CD8-positive, alpha-beta memory T cell (primary cell): ENCODE data around the gene GLI1. TPM values are rescaled to one million over a fixed set of nuclear protein-coding genes. Genes with fewer than 3 reads are reported as not detected.
"Not testable (repeated sequence)": the region's sequence is repeated elsewhere in the genome, so short reads cannot be mapped to it uniquely, and the experiment has no call there.

ENCODE experiments used
- CTCF ChIA-PET: fragments of 350-600 bp; sonication (Branson Sonifier 250); formaldehyde crosslinking; loops from one replicate; lab custom pipeline; 2021; ENCODE audit warnings: antibody characterized with exemption; lab: Charles Lee
- POLR2A ChIA-PET: fragments of 350-600 bp; sonication (Branson Sonifier 250); formaldehyde crosslinking; loops from one replicate; lab custom pipeline; 2021; ENCODE audit warnings: antibody characterized with exemption; lab: Charles Lee
- DNase-seq, 5 donors: peaks; one replicate each; pipeline versions ENCODE4 v3.0.0 to v3.0.0-alpha.2; 2020 to 2022; ENCODE audit warnings: mixed read lengths in 1 of 5
- H3K27ac ChIP-seq: one replicate; pipeline ENCODE4 v1.7.0; 2013; ENCODE audit warnings: low read depth, mild to moderate bottlenecking, low read length, moderate library complexity
- H3K27me3 ChIP-seq: 2 replicates; pipeline ENCODE4 v1.7.0; 2013; ENCODE audit warnings: low read length, mild to moderate bottlenecking; ENCODE audit not compliant: insufficient read depth, poor library complexity, severe bottlenecking
- H3K36me3 ChIP-seq: 2 replicates; pipeline ENCODE4 v1.7.0; 2013; ENCODE audit warnings: mild to moderate bottlenecking, low read length, moderate library complexity; ENCODE audit not compliant: insufficient read depth
- H3K4me1 ChIP-seq: 2 replicates; pipeline ENCODE4 v1.7.0; 2013; ENCODE audit warnings: mild to moderate bottlenecking, low read length, moderate library complexity; ENCODE audit not compliant: insufficient read depth
- H3K4me3 ChIP-seq: 2 replicates; pipeline ENCODE4 v1.7.0; 2013; ENCODE audit warnings: mild to moderate bottlenecking, low read length
- H3K9me3 ChIP-seq: 2 replicates; pipeline ENCODE4 v1.7.0; 2013; ENCODE audit warnings: mild to moderate bottlenecking, low read length
- H3K27ac Mint-ChIP-seq, 8 donors: one replicate each; pipeline ENCODE4 v1.8.0; 2020 to 2021; ENCODE audit warnings: mixed read lengths in 8 of 8, mild to moderate bottlenecking in 6 of 8, inconsistent platforms in 3 of 8, moderate library complexity in 3 of 8
- H3K27me3 Mint-ChIP-seq, 2 donors: one replicate each; pipeline ENCODE4 v1.8.0; 2020 to 2021; ENCODE audit warnings: mixed read lengths in 2 of 2, mild to moderate bottlenecking in 1 of 2, moderate library complexity in 1 of 2
- H3K36me3 Mint-ChIP-seq, 3 donors: one replicate each; pipeline ENCODE4 v1.8.0; 2020 to 2021; ENCODE audit warnings: mixed read lengths in 3 of 3, inconsistent platforms in 1 of 3, mild to moderate bottlenecking in 1 of 3
- H3K4me1 Mint-ChIP-seq, 3 donors: one replicate each; pipeline ENCODE4 v1.8.0; 2020 to 2021; ENCODE audit warnings: mixed read lengths in 3 of 3, inconsistent platforms in 1 of 3, mild to moderate bottlenecking in 1 of 3
- H3K4me3 Mint-ChIP-seq, 7 donors: one replicate each; pipeline ENCODE4 v1.8.0; 2020 to 2021; ENCODE audit warnings: mixed read lengths in 7 of 7, mild to moderate bottlenecking in 6 of 7, moderate library complexity in 4 of 7, inconsistent platforms in 2 of 7
- H3K9me3 Mint-ChIP-seq, 5 donors: one replicate each; pipeline ENCODE4 v1.8.0; 2020 to 2022; ENCODE audit warnings: mixed read lengths in 5 of 5, mild to moderate bottlenecking in 3 of 5, moderate library complexity in 2 of 5, inconsistent platforms in 1 of 5
- polyA plus RNA-seq: library from polyadenylated mRNA; unstranded; fragments of 300-500 nt; fragmentation: Illumina TruSeq; gene quantifications from one replicate; pipeline ENCODE4 v1.2.3, GENCODE V29; 2021
- total RNA-seq, 2 experiments: library from RNA; stranded (reverse); gene quantifications; one replicate each; pipeline ENCODE4 v1.2.3, GENCODE V29; 2021

Gene GLI1
- total and polyA plus RNA-seq, 3 experiments from 2014 or later: 0.32 to 0.75 (median 0.55) TPM

- CTCF ChIA-PET: interaction anchor here (0.8 to 2.2 kb wide), 3 partner anchors 14 to 205 kb away, joined by 3 to 6 read pairs (median 4); no protein-coding TSS in a partner anchor
- H3K4me3 ChIP-seq, H3K4me1 Mint-ChIP-seq, H3K4me3 Mint-ChIP-seq, H3K9me3 ChIP-seq, H3K27ac ChIP-seq, H3K4me1 ChIP-seq, DNase-seq, POLR2A ChIA-PET, H3K36me3 ChIP-seq, H3K27me3 ChIP-seq: not testable (repeated sequence)
- H3K36me3 Mint-ChIP-seq: peaks cover 0 to 14% (median 0%) of the 10 kb centered on the region in 3 donors
- H3K27ac Mint-ChIP-seq: peak overlapping the region in 1 of 8 donors; percentile 74
- peaks cover 10 to 11% of the 10 kb centered on the region in 2 donors for H3K27me3 Mint-ChIP-seq
- H3K9me3 Mint-ChIP-seq: peaks cover 0 to 20% (median 12%) of the 10 kb centered on the region in 5 donors
Measured at GRCh38 chr12:57444337-57444736, 15.2 kb upstream of the GLI1 start.

- ChIA-PET POLR2A (no interaction called here), CTCF (interaction anchor here (0.8 to 2.2 kb wide), 3 partner anchors 14 to 205 kb away, joined by 3 to 6 read pairs (median 4); no protein-coding TSS in a partner anchor)
- Mint-ChIP-seq H3K4me3 (no peak overlapping the region), H3K9me3 (peaks cover 0 to 20% (median 12%) of the 10 kb centered on the region in 5 donors), H3K27me3 (peaks cover 10 to 11% of the 10 kb centered on the region in 2 donors), H3K36me3 (peaks cover 0 to 14% (median 0%) of the 10 kb centered on the region in 3 donors), H3K4me1 (no peaks in the 10 kb centered on the region), H3K27ac (peak overlapping the region in 1 of 8 donors; percentile 26)
- no peaks in the 10 kb centered on the region for H3K4me1 ChIP-seq
- no peaks in the 10 kb centered on the region for H3K9me3 ChIP-seq
- H3K4me3 ChIP-seq: no peak overlapping the region
- H3K27me3 ChIP-seq: no peaks in the 10 kb centered on the region
- DNase-seq: peak in 1 of 5 donors; percentile 10
- H3K27ac ChIP-seq: no peak overlapping the region
- H3K36me3 ChIP-seq: no peaks in the 10 kb centered on the region
Measured at GRCh38 chr12:57444744-57445143, 14.8 kb upstream of the GLI1 start.

- Mint-ChIP-seq H3K9me3 (peaks cover 0 to 10% (median 9%) of the 10 kb centered on the region in 5 donors), H3K36me3 (peaks cover 0 to 9% (median 0%) of the 10 kb centered on the region in 3 donors), H3K27me3 (peaks cover 6 to 7% of the 10 kb centered on the region in 2 donors), H3K4me1 (no peaks in the 10 kb centered on the region), H3K4me3 (no peak overlapping the region), H3K27ac (peak overlapping the region in 1 of 8 donors; percentile 26)
- no peaks in the 10 kb centered on the region for H3K36me3 ChIP-seq
- ChIA-PET POLR2A (no interaction called here), CTCF (interaction anchor here (0.8 to 1.6 kb wide), 2 partner anchors 9 to 16 kb away, joined by 3 read pairs; partner anchors contain the start of gene INHBE)
- no peaks in the 10 kb centered on the region for H3K9me3 ChIP-seq
- H3K27ac ChIP-seq: no peak overlapping the region
- H3K27me3 ChIP-seq: no peaks in the 10 kb centered on the region
- no peaks in the 10 kb centered on the region for H3K4me1 ChIP-seq
- no peak for DNase-seq
- no peak overlapping the region for H3K4me3 ChIP-seq
Measured at GRCh38 chr12:57446292-57446960, 13.2 kb upstream of the GLI1 start.

- POLR2A ChIA-PET: interaction anchor here (0.6 kb wide), 1 partner anchor 11 kb away, joined by 3 read pairs; no protein-coding TSS in a partner anchor
- H3K9me3 Mint-ChIP-seq: no peaks in the 10 kb centered on the region
- peak overlapping the region in 1 of 8 donors; percentile 39 for H3K27ac Mint-ChIP-seq
- Histone ChIP-seq H3K36me3 (no peaks in the 10 kb centered on the region), H3K27me3 (no peaks in the 10 kb centered on the region), H3K4me3 (no peak overlapping the region), H3K4me1 (no peaks in the 10 kb centered on the region), H3K9me3 (no peaks in the 10 kb centered on the region), H3K27ac (no peak overlapping the region)
- H3K27me3 Mint-ChIP-seq: peaks cover 0 to 3% of the 10 kb centered on the region in 2 donors
- CTCF ChIA-PET: interaction anchor here (3.5 kb wide), 1 partner anchor 10 kb away, joined by 19 read pairs; the partner anchor contains the start of gene GLI1
- no peak for DNase-seq
- no peaks in the 10 kb centered on the region for H3K4me1 Mint-ChIP-seq
- no peaks in the 10 kb centered on the region for H3K36me3 Mint-ChIP-seq
- H3K4me3 Mint-ChIP-seq: no peak overlapping the region
Measured at GRCh38 chr12:57448669-57449068, 10.9 kb upstream of the GLI1 start.

GRCh38 chr12:57449375-57449774 lies 10.2 kb upstream of the GLI1 start:
- ChIA-PET POLR2A (no interaction called here), CTCF (interaction anchor here (3.5 kb wide), 1 partner anchor 9 kb away, joined by 19 read pairs; the partner anchor contains the start of gene GLI1)
- H3K4me1 ChIP-seq: no peaks in the 10 kb centered on the region
- H3K9me3 ChIP-seq: no peaks in the 10 kb centered on the region
- DNase-seq: no peak
- H3K4me3 ChIP-seq: no peak overlapping the region
- no peaks in the 10 kb centered on the region for H3K36me3 ChIP-seq
- Mint-ChIP-seq H3K36me3 (no peaks in the 10 kb centered on the region), H3K4me1 (no peaks in the 10 kb centered on the region), H3K27me3 (peaks cover 0 to 3% of the 10 kb centered on the region in 2 donors), H3K4me3 (no peak overlapping the region), H3K9me3 (no peaks in the 10 kb centered on the region), H3K27ac (peak overlapping the region in 2 of 8 donors; percentile 46 to 56)
- H3K27me3 ChIP-seq: no peaks in the 10 kb centered on the region
- H3K27ac ChIP-seq: no peak overlapping the region

GRCh38 chr12:57450057-57450456 lies 9.5 kb upstream of the GLI1 start:
- no peaks in the 10 kb centered on the region for H3K9me3 Mint-ChIP-seq
- no peak overlapping the region for H3K4me3 ChIP-seq
- no peak overlapping the region for H3K4me3 Mint-ChIP-seq
- no peak overlapping the region for H3K27ac ChIP-seq
- H3K36me3 Mint-ChIP-seq: no peaks in the 10 kb centered on the region
- no peaks in the 10 kb centered on the region for H3K4me1 Mint-ChIP-seq
- H3K9me3 ChIP-seq: no peaks in the 10 kb centered on the region
- H3K36me3 ChIP-seq: no peaks in the 10 kb centered on the region
- H3K27me3 ChIP-seq: no peaks in the 10 kb centered on the region
- H3K4me1 ChIP-seq: no peaks in the 10 kb centered on the region
- POLR2A ChIA-PET: no interaction called here
- DNase-seq: no peak
- no peak overlapping the region for H3K27ac Mint-ChIP-seq
- peaks cover 0 to 3% of the 10 kb centered on the region in 2 donors for H3K27me3 Mint-ChIP-seq
- CTCF ChIA-PET: interaction anchor here (1.1 to 3.5 kb wide), 2 partner anchors 8 to 27 kb away, joined by 3 to 19 read pairs; partner anchors contain the start of gene GLI1

- Histone ChIP-seq H3K27ac (no peak overlapping the region), H3K36me3 (no peaks in the 10 kb centered on the region), H3K4me3 (no peak overlapping the region), H3K27me3 (no peaks in the 10 kb centered on the region), H3K9me3 (no peaks in the 10 kb centered on the region), H3K4me1 (no peaks in the 10 kb centered on the region)
- H3K27ac Mint-ChIP-seq: no peak overlapping the region
- ChIA-PET CTCF (interaction anchor here (0.7 to 2.5 kb wide), 5 partner anchors 10 to 212 kb away, joined by 3 to 9 read pairs (median 3); partner anchors contain the start of gene INHBC), POLR2A (no interaction called here)
- no peak overlapping the region for H3K4me3 Mint-ChIP-seq
- H3K36me3 Mint-ChIP-seq: no peaks in the 10 kb centered on the region
- H3K4me1 Mint-ChIP-seq: peaks cover 3 to 8% (median 5%) of the 10 kb centered on the region in 3 donors
- H3K9me3 Mint-ChIP-seq: no peaks in the 10 kb centered on the region
- peaks cover 3% of the 10 kb centered on the region in 2 donors for H3K27me3 Mint-ChIP-seq
- DNase-seq: no peak
Measured at GRCh38 chr12:57451233-57451778, 8.3 kb upstream of the GLI1 start.
